Gastroesophageal sphincter (tissue), 4 donors: ENCODE measurements around the gene TUSC2. TPM values are rescaled to one million over a fixed set of nuclear protein-coding genes. Genes with fewer than 3 reads are reported as not detected.

ENCODE experiments used
- ATAC-seq: fragments of 150-250 bp; one replicate; pipeline ENCODE4 v1.9.1; 2016; ENCODE audit warnings: mild to moderate bottlenecking, moderate library complexity
- H3K27ac ChIP-seq, 4 donors: fragments of 200-600 bp; sonication (generic) in 3 of 4; 1 replicate in 3 of 4; 2 replicates in 1 of 4; pipeline ENCODE4 v1.5.1; 2016 to 2019
- H3K27me3 ChIP-seq: fragments of 200-600 bp; sonication (generic); one replicate; pipeline ENCODE4 v1.5.1; 2019
- H3K36me3 ChIP-seq, 2 donors: fragments of 200-600 bp; sonication (generic); one replicate each; pipeline ENCODE4 v1.5.1; 2019; ENCODE audit warnings: control low read depth in 1 of 2
- H3K4me1 ChIP-seq, 3 donors: fragments of 200-600 bp; sonication (generic); 1 replicate in 2 of 3; 2 replicates in 1 of 3; pipeline ENCODE4 v1.5.1; 2016 to 2019; ENCODE audit warnings: control low read depth in 2 of 3
- H3K4me3 ChIP-seq, 2 donors: fragments of 200-600 bp; sonication (generic); one replicate each; pipeline ENCODE4 v1.5.1; 2019; ENCODE audit warnings: mild to moderate bottlenecking in 1 of 2, moderate library complexity in 1 of 2
- H3K9me3 ChIP-seq, 3 donors: fragments of 200-600 bp; sonication (generic); one replicate each; pipeline ENCODE4 v1.5.1; 2017 to 2019; ENCODE audit warnings: control low read depth in 2 of 3
- EP300 ChIP-seq: sonication (generic); formaldehyde crosslinking; IDR thresholded peaks from one replicate; pipeline ENCODE4 v1.6.1; 2017; ENCODE audit warnings: antibody characterized with exemption, mild to moderate bottlenecking
- POLR2A ChIP-seq, 2 donors: fragments of 450-650 bp; IDR thresholded peaks; one replicate each; pipeline ENCODE4 v1.6.1; 2017; ENCODE audit warnings: antibody characterized with exemption in 2 of 2, mild to moderate bottlenecking in 2 of 2, moderate library complexity in 1 of 2
- POLR2AphosphoS5 ChIP-seq: sonication (generic); formaldehyde crosslinking; IDR thresholded peaks from one replicate; pipeline ENCODE4 v1.6.1; 2017; ENCODE audit warnings: antibody characterized with exemption
- WGBS, 2 donors: methylation state at CpG; one replicate each; pipeline ENCODE4 v1.1.5; 2018; ENCODE audit warnings: low coverage in 1 of 2; 5-methylcytosine and 5-hydroxymethylcytosine counted together
- total RNA-seq, 4 donors: library from RNA; depleted of rRNA; stranded (reverse); fragments of >200 nt; gene quantifications; one replicate each; pipeline ENCODE4 v1.1.0, GENCODE V29; 2016
- TF ChIP-seq, protein P1 (sequence below), 4 experiments: fragments of 200-600 bp in 2 of 4; fragments of 450-650 bp in 2 of 4; sonication (generic) in 1 of 4; IDR thresholded peaks; one replicate each; pipeline ENCODE4 v1.5.1; 2017 to 2019; ENCODE audit warnings: antibody characterized with exemption in 4 of 4, mild to moderate bottlenecking in 2 of 4, moderate library complexity in 2 of 4

TUSC2 gene
- total RNA-seq, 4 donors from 2014 or later: 23.8 to 36.2 (median 31.3) TPM

DNA sequence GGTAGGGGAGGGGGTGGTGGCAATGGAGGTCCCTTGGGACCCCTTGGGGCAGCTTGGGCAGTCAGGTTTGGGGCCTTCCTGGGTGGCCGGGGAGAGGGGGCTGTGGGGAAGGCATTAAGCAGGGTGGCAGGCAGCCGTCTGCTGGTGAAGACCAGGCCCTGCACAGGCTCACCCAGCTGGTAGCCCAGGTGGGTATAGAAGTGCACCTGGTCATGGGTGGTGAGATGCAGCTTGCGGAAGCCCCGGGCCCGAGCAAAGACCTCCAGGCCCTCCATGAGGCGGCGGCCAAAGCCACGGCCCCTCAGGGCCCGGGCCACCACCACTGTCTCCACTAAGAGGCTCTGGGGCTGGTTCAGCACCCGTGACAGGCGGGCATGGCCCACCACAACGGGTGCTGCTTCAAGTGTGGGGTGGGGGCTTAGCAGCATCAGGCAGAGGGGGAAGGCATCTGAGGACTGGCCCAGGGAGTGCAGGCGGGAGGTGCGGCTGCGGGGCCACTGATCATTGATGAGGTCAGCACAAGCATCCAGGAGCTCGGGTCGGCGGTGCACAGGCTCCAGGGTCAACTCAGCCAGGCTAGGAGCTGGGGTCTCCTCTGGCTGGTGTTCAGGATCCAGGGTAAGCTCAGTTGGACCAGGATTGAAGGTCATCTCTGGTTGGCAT is 31.2 kb downstream of the TUSC2 start:
- Histone ChIP-seq H3K27me3 (no peaks in the 10 kb centered on the region), H3K9me3 (no peaks in the 10 kb centered on the region), H3K36me3 (peaks cover 0 to 12% of the 10 kb centered on the region in 2 donors), H3K4me1 (peaks cover 0 to 47% (median 24%) of the 10 kb centered on the region in 3 donors), H3K27ac (no peak overlapping the region), H3K4me3 (no peak overlapping the region)
- no peak for ATAC-seq
- TF ChIP-seq POLR2AphosphoS5 (no peak), EP300 (no peak), POLR2A (IDR thresholded peaks at IDR 0.05) (no peak)
- TF ChIP-seq, protein P1, sequence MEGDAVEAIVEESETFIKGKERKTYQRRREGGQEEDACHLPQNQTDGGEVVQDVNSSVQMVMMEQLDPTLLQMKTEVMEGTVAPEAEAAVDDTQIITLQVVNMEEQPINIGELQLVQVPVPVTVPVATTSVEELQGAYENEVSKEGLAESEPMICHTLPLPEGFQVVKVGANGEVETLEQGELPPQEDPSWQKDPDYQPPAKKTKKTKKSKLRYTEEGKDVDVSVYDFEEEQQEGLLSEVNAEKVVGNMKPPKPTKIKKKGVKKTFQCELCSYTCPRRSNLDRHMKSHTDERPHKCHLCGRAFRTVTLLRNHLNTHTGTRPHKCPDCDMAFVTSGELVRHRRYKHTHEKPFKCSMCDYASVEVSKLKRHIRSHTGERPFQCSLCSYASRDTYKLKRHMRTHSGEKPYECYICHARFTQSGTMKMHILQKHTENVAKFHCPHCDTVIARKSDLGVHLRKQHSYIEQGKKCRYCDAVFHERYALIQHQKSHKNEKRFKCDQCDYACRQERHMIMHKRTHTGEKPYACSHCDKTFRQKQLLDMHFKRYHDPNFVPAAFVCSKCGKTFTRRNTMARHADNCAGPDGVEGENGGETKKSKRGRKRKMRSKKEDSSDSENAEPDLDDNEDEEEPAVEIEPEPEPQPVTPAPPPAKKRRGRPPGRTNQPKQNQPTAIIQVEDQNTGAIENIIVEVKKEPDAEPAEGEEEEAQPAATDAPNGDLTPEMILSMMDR (IDR thresholded peaks at IDR 0.05): no peak
- WGBS, 2 donors: no CpG with 5 or more reads among the region's 18 CpGs

DNA sequence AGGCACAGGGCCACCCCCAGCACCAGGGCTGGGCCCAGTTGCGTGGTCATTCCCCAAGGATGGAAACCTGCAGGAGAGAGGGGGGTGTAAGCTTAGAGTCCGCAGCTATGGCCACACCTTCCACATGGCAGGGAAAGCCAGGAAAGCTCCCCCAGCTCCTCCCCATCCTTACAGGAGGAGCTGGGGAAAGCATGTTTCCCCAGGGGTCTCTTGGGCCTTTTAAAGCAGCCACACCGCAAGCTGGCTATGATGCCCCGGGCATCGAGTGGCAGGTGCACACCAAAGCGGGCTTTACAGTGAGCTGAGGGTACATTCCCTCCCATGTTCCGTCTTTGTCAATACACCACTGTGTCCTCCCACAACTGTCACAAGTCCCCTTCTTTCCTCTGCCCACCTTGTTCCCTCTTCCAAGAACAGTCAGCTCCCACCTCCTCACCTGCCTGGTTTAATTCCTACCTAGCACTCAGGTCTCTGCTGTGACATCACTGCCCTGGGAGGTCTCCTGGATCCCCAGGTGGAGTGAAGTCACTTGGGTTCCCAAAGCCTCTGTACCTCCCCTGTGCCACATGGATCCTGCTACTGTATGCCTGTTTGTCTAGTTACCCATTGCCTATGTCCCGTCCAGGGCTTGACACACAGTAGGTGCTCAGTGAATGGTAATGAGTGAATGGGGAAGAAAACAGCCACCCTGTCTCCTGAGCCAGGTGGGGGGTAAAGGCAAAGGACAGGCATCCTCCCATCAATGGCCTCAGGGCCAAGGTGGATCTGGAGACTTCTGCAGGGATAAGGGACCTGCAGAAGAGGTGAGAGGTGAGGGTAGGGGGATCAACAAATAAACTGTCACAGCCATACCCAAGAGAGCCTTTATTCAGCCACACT is 32.2 kb downstream of the TUSC2 start:
- no peak for ATAC-seq
- TF ChIP-seq POLR2AphosphoS5: no peak
- no peak for TF ChIP-seq POLR2A (IDR thresholded peaks at IDR 0.05)
- TF ChIP-seq EP300: no peak
- TF ChIP-seq, protein P1 (IDR thresholded peaks at IDR 0.05): no peak
- Histone ChIP-seq H3K27me3 (no peaks in the 10 kb centered on the region), H3K27ac (no peak overlapping the region), H3K36me3 (peaks cover 0 to 12% of the 10 kb centered on the region in 2 donors), H3K9me3 (no peaks in the 10 kb centered on the region), H3K4me3 (no peak overlapping the region), H3K4me1 (peaks cover 0 to 51% (median 29%) of the 10 kb centered on the region in 3 donors)
- 86% methylated on average over 5 of the region's 8 CpGs; no CpG with 5 or more reads in 1 of the 2 donors for WGBS, 2 donors

DNA sequence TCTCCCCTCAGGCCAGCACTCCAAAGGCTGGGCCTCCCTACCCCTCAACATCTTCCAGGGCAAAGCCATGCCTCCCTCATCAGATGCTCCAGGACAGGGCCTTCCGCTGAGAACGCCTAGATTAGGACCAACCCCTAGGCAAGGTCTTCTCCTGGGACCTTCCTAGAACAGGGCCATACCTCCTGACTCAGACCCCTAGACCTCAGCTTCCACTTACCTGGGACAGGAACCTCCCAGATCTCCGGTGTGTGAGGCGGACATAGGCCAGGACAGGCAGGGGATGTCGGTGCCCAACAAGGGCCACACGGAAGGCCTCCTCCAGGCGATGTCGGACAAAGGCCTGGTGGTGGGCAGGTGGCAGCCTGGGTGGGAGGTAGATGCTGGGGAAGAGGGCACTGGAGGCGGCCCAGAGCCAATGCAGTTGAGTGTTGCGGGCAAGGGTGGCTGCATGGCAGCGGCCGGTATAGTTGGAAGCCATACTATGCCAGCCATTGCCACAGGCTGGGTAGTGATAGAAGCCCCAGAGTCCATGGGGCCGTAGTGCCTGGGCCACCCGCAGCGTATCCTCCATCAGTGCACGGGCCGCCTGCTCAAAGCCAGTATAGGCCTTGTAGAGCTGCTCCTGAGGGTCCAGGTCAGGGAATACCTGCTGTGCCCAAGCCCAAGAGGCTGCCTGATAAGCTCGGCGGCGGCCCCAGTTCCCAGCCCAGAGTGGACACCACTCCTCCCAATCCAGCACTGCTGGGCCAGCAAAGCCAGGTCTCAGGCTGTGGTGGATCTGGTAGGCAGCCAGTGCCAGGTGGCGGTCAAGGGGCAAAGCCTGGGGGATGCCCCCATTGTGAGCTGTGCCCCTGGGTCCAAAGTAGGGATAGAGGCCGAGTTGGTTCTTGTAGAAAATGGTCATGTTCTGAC is 33.3 kb downstream of the TUSC2 start:
- peaks cover 0 to 21% of the 10 kb centered on the region in 2 donors for H3K36me3 ChIP-seq
- H3K27ac ChIP-seq: no peak overlapping the region
- no peak overlapping the region for H3K4me3 ChIP-seq
- no CpG with 5 or more reads among the region's 22 CpGs for WGBS, 2 donors
- H3K9me3 ChIP-seq: no peaks in the 10 kb centered on the region
- TF ChIP-seq EP300 (no peak), POLR2A (IDR thresholded peaks at IDR 0.05) (no peak), POLR2AphosphoS5 (no peak)
- TF ChIP-seq, protein P1 (IDR thresholded peaks at IDR 0.05): no peak
- no peaks in the 10 kb centered on the region for H3K27me3 ChIP-seq
- ATAC-seq: no peak
- peaks cover 0 to 49% (median 21%) of the 10 kb centered on the region in 3 donors for H3K4me1 ChIP-seq

DNA sequence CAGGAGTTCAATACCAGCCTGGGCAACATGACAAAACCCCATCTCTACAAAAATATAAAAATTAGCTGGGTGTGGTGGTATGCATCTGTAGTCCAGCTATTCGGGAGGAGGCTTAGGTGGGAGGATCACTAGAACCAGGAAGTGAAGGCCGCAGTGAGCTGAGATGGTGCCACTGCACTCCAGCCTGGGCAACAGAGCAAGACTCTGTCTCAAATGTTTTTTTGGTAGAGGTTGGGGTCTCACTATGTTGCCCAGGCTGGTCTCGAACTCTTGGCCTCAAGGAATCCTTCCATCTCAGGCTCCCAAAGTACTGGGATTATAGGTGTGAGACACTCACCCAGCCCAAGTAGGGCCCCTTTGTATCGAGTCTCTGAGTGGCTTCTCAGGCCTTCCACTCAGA is 33.9 kb downstream of the TUSC2 start:
- ATAC-seq: no peak
- H3K4me3 ChIP-seq: no peak overlapping the region
- no peaks in the 10 kb centered on the region for H3K27me3 ChIP-seq
- H3K9me3 ChIP-seq: no peaks in the 10 kb centered on the region
- WGBS, 2 donors: 85% methylated on average over 2 of the region's 4 CpGs; no CpG with 5 or more reads in 1 of the 2 donors
- peaks cover 0 to 47% (median 21%) of the 10 kb centered on the region in 3 donors for H3K4me1 ChIP-seq
- peaks cover 0 to 28% of the 10 kb centered on the region in 2 donors for H3K36me3 ChIP-seq
- TF ChIP-seq POLR2A (IDR thresholded peaks at IDR 0.05): no peak
- TF ChIP-seq, protein P1 (IDR thresholded peaks at IDR 0.05): no peak
- no peak for TF ChIP-seq EP300
- H3K27ac ChIP-seq: no peak overlapping the region
